ENCODE measurements around the gene RBM42.

- no peak for TF ChIP-seq EZH2 (IDR thresholded peaks at IDR 0.05; ENCODE audit: insufficient read depth, poor library complexity, severe bottlenecking)
- no peak for TF ChIP-seq EZH2phosphoT487 (IDR thresholded peaks at IDR 0.05; ENCODE audit: insufficient read depth, low read depth)
Observed at GRCh38 chr19:35636651-35637050, 7.8 kb downstream of the RBM42 start.
